ENCODE measurements around the gene ISOC2. TPM values are rescaled to one million over a fixed set of nuclear protein-coding genes. Genes with fewer than 3 reads are reported as not detected.

ISOC2 gene
- total and polyA plus RNA-seq, 12 donors: 18.1 to 181 (median 77.8) TPM

DNA sequence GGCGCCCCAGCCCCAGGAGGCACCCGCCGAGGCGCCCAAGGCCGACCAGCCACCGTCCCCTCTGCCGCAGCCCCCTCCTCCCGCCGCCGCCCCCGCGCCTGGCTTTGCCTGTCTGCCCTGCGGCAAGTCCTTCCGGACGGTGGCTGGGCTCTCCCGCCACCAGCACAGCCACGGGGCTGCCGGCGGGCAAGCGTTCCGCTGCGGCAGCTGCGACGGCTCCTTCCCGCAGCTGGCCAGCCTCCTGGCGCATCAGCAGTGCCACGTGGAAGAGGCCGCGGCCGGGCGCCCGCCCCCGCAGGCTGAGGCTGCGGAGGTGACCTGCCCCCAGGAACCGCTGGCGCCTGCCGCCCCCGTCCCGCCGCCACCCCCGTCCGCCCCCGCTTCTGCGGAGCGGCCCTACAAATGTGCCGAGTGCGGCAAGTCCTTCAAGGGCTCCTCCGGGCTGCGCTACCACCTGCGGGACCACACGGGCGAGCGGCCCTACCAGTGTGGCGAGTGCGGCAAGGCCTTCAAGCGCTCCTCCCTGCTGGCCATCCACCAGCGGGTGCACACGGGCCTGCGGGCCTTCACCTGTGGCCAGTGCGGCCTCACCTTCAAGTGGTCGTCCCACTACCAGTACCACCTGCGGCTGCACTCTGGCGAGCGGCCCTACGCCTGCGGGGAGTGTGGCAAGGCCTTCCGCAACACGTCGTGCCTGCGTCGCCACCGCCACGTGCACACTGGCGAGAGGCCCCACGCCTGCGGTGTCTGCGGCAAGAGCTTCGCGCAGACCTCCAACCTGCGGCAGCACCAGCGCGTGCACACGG, 20.9 kb upstream of the ISOC2 start:
- H3K27me3 ChIP-seq: no peaks in the 10 kb centered on the region
- no peak overlapping the region for H3K27ac ChIP-seq
- peaks cover 0 to 15% of the 10 kb centered on the region in 2 donors for H3K36me3 ChIP-seq (replicated peaks in 1 of 2)
- TF ChIP-seq POLR2A (IDR thresholded peaks at IDR 0.05): no peak
- TF ChIP-seq, protein P1, sequence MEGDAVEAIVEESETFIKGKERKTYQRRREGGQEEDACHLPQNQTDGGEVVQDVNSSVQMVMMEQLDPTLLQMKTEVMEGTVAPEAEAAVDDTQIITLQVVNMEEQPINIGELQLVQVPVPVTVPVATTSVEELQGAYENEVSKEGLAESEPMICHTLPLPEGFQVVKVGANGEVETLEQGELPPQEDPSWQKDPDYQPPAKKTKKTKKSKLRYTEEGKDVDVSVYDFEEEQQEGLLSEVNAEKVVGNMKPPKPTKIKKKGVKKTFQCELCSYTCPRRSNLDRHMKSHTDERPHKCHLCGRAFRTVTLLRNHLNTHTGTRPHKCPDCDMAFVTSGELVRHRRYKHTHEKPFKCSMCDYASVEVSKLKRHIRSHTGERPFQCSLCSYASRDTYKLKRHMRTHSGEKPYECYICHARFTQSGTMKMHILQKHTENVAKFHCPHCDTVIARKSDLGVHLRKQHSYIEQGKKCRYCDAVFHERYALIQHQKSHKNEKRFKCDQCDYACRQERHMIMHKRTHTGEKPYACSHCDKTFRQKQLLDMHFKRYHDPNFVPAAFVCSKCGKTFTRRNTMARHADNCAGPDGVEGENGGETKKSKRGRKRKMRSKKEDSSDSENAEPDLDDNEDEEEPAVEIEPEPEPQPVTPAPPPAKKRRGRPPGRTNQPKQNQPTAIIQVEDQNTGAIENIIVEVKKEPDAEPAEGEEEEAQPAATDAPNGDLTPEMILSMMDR (IDR thresholded peaks at IDR 0.05): no peak
- WGBS, 4 donors: 80 to 93% (median 84%) methylated on average over 23 to 83 of the region's 83 CpGs
- intact Hi-C loops (cut with DNase I): no loop called here
- no peaks in the 10 kb centered on the region for H3K9me3 ChIP-seq (replicated peaks in 1 of 3)
- DNase-seq: peak in 1 of 7 donors; percentile 26
- H3K4me1 ChIP-seq (replicated peaks in 1 of 2): peaks cover 33 to 48% of the 10 kb centered on the region in 2 donors
- no peak overlapping the region for H3K4me3 ChIP-seq

GRCh38 chr19:55481794-55482155, 20.3 kb upstream of the ISOC2 start:
- TF ChIP-seq POLR2A (IDR thresholded peaks at IDR 0.05): no peak
- TF ChIP-seq, protein P1 (IDR thresholded peaks at IDR 0.05): no peak
- peaks cover 0 to 15% of the 10 kb centered on the region in 2 donors for H3K36me3 ChIP-seq (replicated peaks in 1 of 2)
- no peak overlapping the region for H3K4me3 ChIP-seq
- DNase-seq: no peak
- no peak overlapping the region for H3K27ac ChIP-seq
- WGBS, 4 donors: 62 to 89% (median 67%) methylated on average over 5 to 40 of the region's 40 CpGs; no CpG with 5 or more reads in 1 of the 4 donors
- no peaks in the 10 kb centered on the region for H3K27me3 ChIP-seq
- H3K4me1 ChIP-seq (replicated peaks in 1 of 2): peaks cover 30 to 45% of the 10 kb centered on the region in 2 donors
- no peaks in the 10 kb centered on the region for H3K9me3 ChIP-seq (replicated peaks in 1 of 3)
- intact Hi-C loops (cut with DNase I): no loop called here

DNA sequence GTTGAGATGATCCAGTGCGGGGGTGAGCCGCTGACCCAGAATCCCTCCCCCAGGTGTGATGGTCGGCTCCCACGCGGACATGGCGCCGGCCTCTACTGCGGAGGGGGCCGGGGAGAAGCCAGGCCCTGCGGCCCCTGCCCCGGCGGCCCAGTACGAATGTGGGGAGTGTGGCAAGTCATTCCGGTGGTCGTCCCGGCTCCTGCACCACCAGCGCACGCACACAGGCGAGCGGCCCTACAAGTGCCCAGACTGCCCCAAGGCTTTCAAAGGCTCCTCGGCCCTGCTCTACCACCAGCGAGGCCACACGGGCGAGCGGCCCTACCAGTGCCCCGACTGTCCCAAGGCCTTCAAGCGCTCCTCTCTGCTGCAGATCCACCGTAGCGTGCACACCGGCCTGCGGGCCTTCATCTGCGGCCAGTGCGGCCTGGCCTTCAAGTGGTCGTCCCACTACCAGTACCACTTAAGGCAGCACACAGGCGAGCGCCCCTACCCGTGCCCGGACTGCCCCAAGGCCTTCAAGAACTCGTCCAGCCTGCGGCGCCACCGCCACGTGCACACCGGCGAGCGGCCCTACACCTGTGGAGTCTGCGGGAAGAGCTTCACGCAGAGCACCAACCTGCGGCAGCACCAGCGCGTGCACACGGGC, 19.8 kb upstream of the ISOC2 start:
- DNase-seq: peak in 1 of 7 donors; percentile 29
- intact Hi-C loops (cut with DNase I): no loop called here
- WGBS, 4 donors: 84 to 94% (median 92%) methylated on average over 9 to 52 of the region's 52 CpGs
- no peaks in the 10 kb centered on the region for H3K9me3 ChIP-seq (replicated peaks in 1 of 3)
- no peak overlapping the region for H3K4me3 ChIP-seq
- H3K4me1 ChIP-seq (replicated peaks in 1 of 2): peaks cover 25 to 40% of the 10 kb centered on the region in 2 donors
- H3K27ac ChIP-seq: no peak overlapping the region
- no peaks in the 10 kb centered on the region for H3K27me3 ChIP-seq
- no peak for TF ChIP-seq POLR2A (IDR thresholded peaks at IDR 0.05)
- TF ChIP-seq, protein P1 (IDR thresholded peaks at IDR 0.05): no peak
- peaks cover 0 to 15% of the 10 kb centered on the region in 2 donors for H3K36me3 ChIP-seq (replicated peaks in 1 of 2)

GRCh38 chr19:55479451-55480230, 18.2 kb upstream of the ISOC2 start:
- Histone ChIP-seq H3K27ac (peak overlapping the region in 1 of 5 donors; percentile 52), H3K4me1 (replicated peaks in 1 of 2) (peaks cover 11 to 30% of the 10 kb centered on the region in 2 donors), H3K4me3 (no peak overlapping the region), H3K9me3 (replicated peaks in 1 of 3) (no peaks in the 10 kb centered on the region), H3K36me3 (replicated peaks in 1 of 2) (peaks cover 0 to 15% of the 10 kb centered on the region in 2 donors), H3K27me3 (no peaks in the 10 kb centered on the region)
- intact Hi-C loops (cut with DNase I): no loop called here
- TF ChIP-seq, protein P1 (IDR thresholded peaks at IDR 0.05): no peak
- no peak for TF ChIP-seq POLR2A (IDR thresholded peaks at IDR 0.05)
- 58 to 66% (median 63%) methylated on average over 13 to 15 of the region's 15 CpGs for WGBS, 4 donors
- peak in 3 of 7 donors; percentile 24 to 53 (median 42) for DNase-seq

Data from adrenal gland (tissue), 12 donors.